Subcutaneous abdominal adipose tissue (tissue), 5 donors: ENCODE results near the gene PMPCB.

ENCODE experiments used
- H3K27ac ChIP-seq: one replicate; pipeline ENCODE4 v1.7.0; 2013; ENCODE audit warnings: low read depth, mild to moderate bottlenecking, inconsistent platforms, low read length, moderate library complexity
- H3K27me3 ChIP-seq, 5 donors: one replicate each; pipeline ENCODE4 v1.7.0; 2013; ENCODE audit warnings: low read length in 5 of 5, inconsistent platforms in 1 of 5; ENCODE audit not compliant: control insufficient read depth in 5 of 5, insufficient read depth in 4 of 5
- H3K36me3 ChIP-seq, 5 donors: one replicate each; pipeline ENCODE4 v1.7.0; 2013; ENCODE audit warnings: low read length in 5 of 5; ENCODE audit not compliant: control insufficient read depth in 5 of 5, insufficient read depth in 5 of 5
- H3K4me1 ChIP-seq, 5 donors: one replicate each; pipeline ENCODE4 v1.7.0; 2013; ENCODE audit warnings: low read length in 5 of 5, mild to moderate bottlenecking in 3 of 5, moderate library complexity in 1 of 5; ENCODE audit not compliant: control insufficient read depth in 5 of 5, insufficient read depth in 5 of 5
- H3K4me3 ChIP-seq, 5 donors: one replicate each; pipeline ENCODE4 v1.7.0; 2013; ENCODE audit warnings: low read length in 5 of 5, low read depth in 1 of 5
- H3K9ac ChIP-seq, 5 donors: one replicate each; pipeline ENCODE4 v1.7.0; 2013; ENCODE audit warnings: low read length in 5 of 5, mild to moderate bottlenecking in 4 of 5, moderate library complexity in 3 of 5
- H3K9me3 ChIP-seq, 5 donors: one replicate each; pipeline ENCODE4 v1.7.0; 2013; ENCODE audit warnings: low read length in 5 of 5; ENCODE audit not compliant: control insufficient read depth in 5 of 5
- donor health status: healthy.
- donor health status: healthy.
- donor health status: healthy.
- donor health status: healthy.
- donor health status: healthy.

PMPCB gene

GRCh38 chr7:103317009-103317408 is 19.8 kb downstream of the PMPCB start:
- H3K4me3 ChIP-seq = no peak overlapping the region
- no peak overlapping the region for H3K9ac ChIP-seq
- H3K9me3 ChIP-seq = no peaks in the 10 kb centered on the region
- no peaks in the 10 kb centered on the region for H3K27me3 ChIP-seq
- peaks cover 65 to 92% (median 83%) of the 10 kb centered on the region in 5 donors for H3K36me3 ChIP-seq
- H3K4me1 ChIP-seq = peaks cover 0 to 3% (median 0%) of the 10 kb centered on the region in 5 donors
- no peak overlapping the region for H3K27ac ChIP-seq

DNA sequence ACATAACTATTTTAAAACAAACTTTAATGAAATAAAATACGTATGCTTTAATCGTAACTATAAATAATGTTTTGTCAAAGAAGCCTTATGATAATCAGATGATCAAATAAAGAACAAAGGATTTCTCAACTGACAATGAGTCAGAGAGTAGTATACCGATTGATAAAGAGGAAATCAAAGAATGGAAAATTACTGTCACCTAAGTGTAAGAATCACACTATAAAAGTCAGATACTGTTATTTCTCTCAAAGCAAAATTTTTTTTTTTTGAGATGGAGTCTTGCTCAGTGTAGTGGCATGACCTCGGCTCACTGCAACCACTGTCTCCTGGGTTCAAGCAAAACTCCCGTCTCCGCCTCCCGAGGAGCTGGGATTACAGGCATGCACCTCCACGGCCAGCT is 28.5 kb downstream of the PMPCB start:
- H3K9ac ChIP-seq = no peak overlapping the region
- H3K36me3 ChIP-seq = peaks cover 43 to 60% (median 55%) of the 10 kb centered on the region in 5 donors

GRCh38 chr7:103336761-103337160 is 39.5 kb downstream of the PMPCB start:
- H3K36me3 ChIP-seq = peaks cover 35 to 65% (median 44%) of the 10 kb centered on the region in 5 donors
- no peaks in the 10 kb centered on the region for H3K27me3 ChIP-seq

More for the DNA sequence above, 28.5 kb downstream of the PMPCB start:
- no peak overlapping the region for H3K4me3 ChIP-seq
- H3K9me3 ChIP-seq = no peaks in the 10 kb centered on the region
- no peaks in the 10 kb centered on the region for H3K27me3 ChIP-seq
- no peak overlapping the region for H3K27ac ChIP-seq
- H3K4me1 ChIP-seq = no peaks in the 10 kb centered on the region

DNA sequence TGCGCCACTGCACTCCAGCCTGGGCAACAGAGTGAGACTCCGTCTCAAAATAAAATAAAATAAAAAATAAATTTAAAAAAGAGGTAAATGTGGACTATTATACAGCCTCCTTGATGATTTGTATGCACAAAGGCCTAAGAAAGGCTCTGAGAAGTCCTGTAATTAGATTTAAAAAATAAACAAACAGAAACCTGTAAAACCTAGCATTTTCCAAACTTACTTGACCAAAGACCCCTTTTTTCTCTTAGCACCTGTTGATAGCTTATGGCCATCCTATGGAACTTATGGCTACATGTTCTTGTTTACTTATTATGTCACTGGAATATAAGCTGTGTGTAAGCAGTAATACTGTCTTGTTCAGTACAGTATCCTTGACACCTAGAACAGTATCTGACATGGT is 41.6 kb downstream of the PMPCB start:
- H3K4me1 ChIP-seq = peaks cover 0 to 9% (median 8%) of the 10 kb centered on the region in 5 donors
- H3K9ac ChIP-seq = no peak overlapping the region
- H3K4me3 ChIP-seq = no peak overlapping the region
- H3K36me3 ChIP-seq = peaks cover 37 to 56% (median 41%) of the 10 kb centered on the region in 5 donors
- no peak overlapping the region for H3K27ac ChIP-seq
- no peaks in the 10 kb centered on the region for H3K27me3 ChIP-seq
- no peaks in the 10 kb centered on the region for H3K9me3 ChIP-seq

More at GRCh38 chr7:103336761-103337160, 39.5 kb downstream of the PMPCB start:
- H3K4me1 ChIP-seq = no peaks in the 10 kb centered on the region
- H3K9me3 ChIP-seq = no peaks in the 10 kb centered on the region
- no peak overlapping the region for H3K27ac ChIP-seq
- H3K9ac ChIP-seq = no peak overlapping the region
- no peak overlapping the region for H3K4me3 ChIP-seq

GRCh38 chr7:103341466-103341865 is 44.2 kb downstream of the PMPCB start:
- no peaks in the 10 kb centered on the region for H3K27me3 ChIP-seq
- H3K9me3 ChIP-seq = no peaks in the 10 kb centered on the region
- peaks cover 29 to 44% (median 35%) of the 10 kb centered on the region in 5 donors for H3K36me3 ChIP-seq
- H3K27ac ChIP-seq = no peak overlapping the region
- no peak overlapping the region for H3K4me3 ChIP-seq
- peaks cover 2 to 19% (median 14%) of the 10 kb centered on the region in 5 donors for H3K4me1 ChIP-seq
- no peak overlapping the region for H3K9ac ChIP-seq

DNA sequence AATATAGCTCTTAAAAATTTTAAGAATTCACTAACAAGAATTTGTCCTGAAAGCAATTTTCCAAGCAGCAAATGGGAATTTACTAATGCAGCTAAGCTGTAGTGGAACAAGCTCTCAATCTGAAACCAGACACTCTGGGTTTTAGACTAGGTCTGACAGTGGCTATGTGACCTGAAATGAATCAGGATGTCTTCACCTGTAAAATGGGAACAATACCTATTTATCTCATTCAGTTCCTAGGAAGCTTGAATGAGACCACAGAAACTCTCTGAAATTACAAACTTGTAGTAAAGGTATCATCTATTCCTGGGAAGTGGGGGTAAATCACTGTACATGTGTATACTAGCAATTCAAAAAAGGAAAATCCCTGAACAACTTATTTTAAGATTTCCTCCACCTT is 46.1 kb downstream of the PMPCB start:
- Histone ChIP-seq H3K9ac (peak overlapping the region; percentile 87 to 99 (median 94)), H3K27me3 (no peaks in the 10 kb centered on the region), H3K4me3 (peak overlapping the region; percentile 86 to 98 (median 95)), H3K36me3 (peaks cover 14 to 30% (median 23%) of the 10 kb centered on the region in 5 donors), H3K27ac (peak overlapping the region; percentile 76), H3K9me3 (no peaks in the 10 kb centered on the region), H3K4me1 (peaks cover 2 to 37% (median 26%) of the 10 kb centered on the region in 5 donors)

GRCh38 chr7:103343758-103344452 is 46.7 kb downstream of the PMPCB start:
- H3K4me1 ChIP-seq = peaks cover 5 to 42% (median 31%) of the 10 kb centered on the region in 5 donors
- peaks cover 14 to 28% (median 22%) of the 10 kb centered on the region in 5 donors for H3K36me3 ChIP-seq
- H3K27me3 ChIP-seq = no peaks in the 10 kb centered on the region
- peak overlapping the region; percentile 86 to 98 (median 95) for H3K4me3 ChIP-seq
- H3K9ac ChIP-seq = peak overlapping the region; percentile 87 to 99 (median 94)
- no peaks in the 10 kb centered on the region for H3K9me3 ChIP-seq
- H3K27ac ChIP-seq = peak overlapping the region; percentile 76

DNA sequence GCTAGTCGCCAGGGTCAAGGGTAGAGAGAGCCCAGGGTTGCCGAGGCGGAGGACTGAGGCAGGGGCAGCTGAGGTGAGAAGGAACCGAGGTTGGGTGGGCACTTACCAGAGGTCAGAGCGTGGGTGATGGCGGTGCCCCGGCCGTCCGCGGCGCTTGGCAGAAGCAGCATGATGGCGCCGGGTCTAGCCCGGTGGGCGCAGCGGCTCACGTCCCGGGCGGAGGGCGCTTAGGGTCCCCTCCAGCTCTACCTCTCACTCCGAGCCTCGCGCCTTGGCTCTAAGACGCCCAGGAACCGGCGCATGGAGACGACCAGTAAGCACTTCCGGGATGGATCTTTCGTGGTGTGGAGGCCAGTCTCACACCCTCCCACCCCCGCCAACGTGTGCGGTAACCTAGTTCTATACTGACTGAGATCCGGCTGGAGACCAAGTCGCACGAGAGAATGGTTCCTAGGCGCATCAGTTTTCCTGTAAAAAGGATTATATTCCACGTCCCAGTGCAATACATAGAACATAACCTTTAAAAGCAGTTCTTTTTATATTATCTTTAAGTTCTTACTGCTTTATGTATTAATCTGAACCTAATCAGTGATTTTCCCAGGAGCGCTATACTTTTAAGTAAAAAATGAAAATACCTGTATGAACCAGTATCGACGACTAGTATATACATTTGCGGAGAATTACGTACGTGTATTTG is 47.4 kb downstream of the PMPCB start, which contains the start of gene DNAJC2:
TSS of gene DNAJC2 (minus strand) at position 315 of the 697 bp plus-strand sequence. CDS start at position 170, 145 bp downstream.
- Histone ChIP-seq H3K9me3 (no peaks in the 10 kb centered on the region), H3K27me3 (no peaks in the 10 kb centered on the region), H3K4me1 (peaks cover 5 to 49% (median 38%) of the 10 kb centered on the region in 5 donors), H3K9ac (peak within 1 kb of the TSS; percentile 87 to 99 (median 94)), H3K36me3 (peaks cover 14 to 22% (median 16%) of the 10 kb centered on the region in 5 donors), H3K27ac (peak within 1 kb of the TSS; percentile 76), H3K4me3 (peak within 1 kb of the TSS; percentile 86 to 98 (median 95))

- peaks cover 4 to 6% (median 4%) of the 10 kb centered on the region in 5 donors for H3K36me3 ChIP-seq
- H3K4me3 ChIP-seq = no peak overlapping the region
- H3K9ac ChIP-seq = no peak overlapping the region
- H3K27me3 ChIP-seq = no peaks in the 10 kb centered on the region
- no peaks in the 10 kb centered on the region for H3K9me3 ChIP-seq
- no peak overlapping the region for H3K27ac ChIP-seq
- H3K4me1 ChIP-seq = peaks cover 5 to 55% (median 54%) of the 10 kb centered on the region in 5 donors
These were observed 49.2 kb downstream of the PMPCB start for GRCh38 chr7:103346396-103346795.
